Measurements from ENCODE around the gene PRG3.
"Not testable (repeated sequence)": the region's sequence is repeated elsewhere in the genome, so short reads cannot be mapped to it uniquely, and the experiment has no call there.

PRG3 gene

GRCh38 chr11:57387289-57388030 is 6.5 kb upstream of the PRG3 start:
- no peak for DNase-seq

- DNase-seq = no peak
These were observed 5.4 kb upstream of the PRG3 start for GRCh38 chr11:57386178-57386940.

GRCh38 chr11:57379732-57380131 is 1.2 kb downstream of the PRG3 start:
- no peak for DNase-seq

GRCh38 chr11:57378186-57378585 is 2.8 kb downstream of the PRG3 start:
- no peak for DNase-seq

- DNase-seq = no peak
These were observed 3.8 kb downstream of the PRG3 start for GRCh38 chr11:57377107-57377506.

GRCh38 chr11:57376095-57377090 is 4.6 kb downstream of the PRG3 start:
- DNase-seq = no peak

GRCh38 chr11:57375490-57375889 is 5.5 kb downstream of the PRG3 start:
- no peak for DNase-seq

- DNase-seq = no peak
These were observed 6.0 kb downstream of the PRG3 start for GRCh38 chr11:57374966-57375365.

- no peak for DNase-seq
These were observed 7.8 kb downstream of the PRG3 start for GRCh38 chr11:57373146-57373545.

GRCh38 chr11:57370941-57371340 is 10.0 kb downstream of the PRG3 start:
- DNase-seq = no peak

GRCh38 chr11:57370251-57370650 is 10.7 kb downstream of the PRG3 start:
- no peak for DNase-seq

GRCh38 chr11:57368845-57369232 is 12.1 kb downstream of the PRG3 start:
- DNase-seq = no peak

- no peak for DNase-seq
These were observed 12.7 kb downstream of the PRG3 start for GRCh38 chr11:57368106-57368844.

GRCh38 chr11:57364851-57365660 is 15.9 kb downstream of the PRG3 start:
- no peak for DNase-seq

- DNase-seq = no peak
These were observed 17.5 kb downstream of the PRG3 start for GRCh38 chr11:57363131-57364080.

- no peak for DNase-seq
These were observed 19.0 kb downstream of the PRG3 start for GRCh38 chr11:57361926-57362325.

- DNase-seq = not testable (repeated sequence)
These were observed 19.5 kb downstream of the PRG3 start for GRCh38 chr11:57361420-57361819.

- DNase-seq = no peak
These were observed 20.0 kb downstream of the PRG3 start for GRCh38 chr11:57360991-57361390.

- no peak for DNase-seq
These were observed 20.9 kb downstream of the PRG3 start for GRCh38 chr11:57359896-57360690.

Data from activated CD4-positive, alpha-beta T cell treated with anti-CD3 and anti-CD28 coated beads, Interleukin-2, Interleukin-6, amounts not matched to agents 100 ng/mL and 50 ng/mL, durations not matched to agents 16 hours and 8 hours (primary cell).